Measurements from ENCODE around the gene FAM20A. TPM values are rescaled to one million over a fixed set of nuclear protein-coding genes. Genes with fewer than 3 reads are reported as not detected.

FAM20A gene
- total and polyA plus RNA-seq, 2 of the 8 experiments (the other 6 are each of a cell fraction or from before 2014, with no cell fraction given), result 3.6 to 11.9 TPM

GRCh38 chr17:68526548-68526947 lies 74.6 kb downstream of the FAM20A start:
- DNase-seq (ENCODE audit: low read depth in 1 of 2, low spot score in 2 of 2) (no peak), FAIRE-seq (no peak)
- Histone ChIP-seq H4K8ac (ENCODE audit: extremely low read depth, insufficient read depth, low read length) (no peak overlapping the region), H2AFZ (ENCODE audit: low read length) (no peak overlapping the region), H3K4ac (replicated peaks; ENCODE audit: insufficient read length, low read depth, low read length) (no peak overlapping the region), H3K27me3 (replicated peaks in 1 of 4; ENCODE audit: control insufficient read depth in 3 of 4, extremely low read depth in 1 of 4, insufficient read depth in 3 of 4, low read length in 3 of 4) (no peaks in the 10 kb centered on the region), H4K91ac (replicated peaks; ENCODE audit: insufficient read length, low read length) (no peak overlapping the region), H2BK5ac (ENCODE audit: low read depth, low read length) (no peak overlapping the region), H3K14ac (ENCODE audit: insufficient read length) (no peak overlapping the region), H3K18ac (ENCODE audit: extremely low read depth, low read length) (no peak overlapping the region), H3K4me2 (ENCODE audit: insufficient read depth in 1 of 2, low read depth in 2 of 2, low read length in 2 of 2) (no peak overlapping the region), H3K79me1 (ENCODE audit: low read depth, low read length) (no peaks in the 10 kb centered on the region), H3K23ac (ENCODE audit: insufficient read length) (no peak overlapping the region), H2BK20ac (ENCODE audit: low read length) (no peak overlapping the region), H3K36me3 (ENCODE audit: control insufficient read depth in 2 of 4, insufficient read depth in 4 of 4, low read length in 3 of 4) (peaks cover 7 to 92% (median 52%) of the 10 kb centered on the region in 4 experiments; a peak in 7 of 8 replicates), H4K20me1 (replicated peaks in 1 of 2; ENCODE audit: control insufficient read depth in 1 of 2, insufficient read depth in 2 of 2, low read length in 2 of 2) (peaks cover 0 to 1% of the 10 kb centered on the region in 2 experiments), H3K9me3 (ENCODE audit: insufficient read depth in 2 of 2, low read depth in 1 of 2, low read length in 1 of 2) (no peaks in the 10 kb centered on the region), H3K4me3 (ENCODE audit: extremely low read depth in 1 of 4, insufficient read depth in 2 of 4, low read depth in 3 of 4, low read length in 4 of 4) (no peak overlapping the region), H4K5ac (ENCODE audit: insufficient read length, low read depth, low read length) (no peak overlapping the region), H2BK120ac (replicated peaks; ENCODE audit: low read depth, low read length) (no peak overlapping the region), H3K4me1 (replicated peaks in 1 of 4; ENCODE audit: control insufficient read depth in 3 of 4, insufficient read depth in 4 of 4, low read length in 3 of 4) (peaks cover 0 to 2% (median 0%) of the 10 kb centered on the region in 4 experiments; a peak in 1 of 7 replicates), H2BK12ac (ENCODE audit: low read depth, low read length) (no peak overlapping the region), H3K23me2 (ENCODE audit: low read depth, low read length) (no peaks in the 10 kb centered on the region; the same call in 1 of the 2 replicates), H3K56ac (replicated peaks; ENCODE audit: insufficient read length, low read depth, low read length) (no peak overlapping the region), H3K79me2 (ENCODE audit: control insufficient read depth in 1 of 2, insufficient read depth in 2 of 2, low read length in 2 of 2) (no peaks in the 10 kb centered on the region), H2AK5ac (ENCODE audit: low read depth, low read length) (no peak overlapping the region), H3K27ac (ENCODE audit: low read depth, low read length) (no peak overlapping the region), H3K9ac (replicated peaks in 1 of 4; ENCODE audit: extremely low read depth in 1 of 4, low read depth in 3 of 4, low read length in 3 of 4) (no peak overlapping the region), H2BK15ac (ENCODE audit: low read length) (no peak overlapping the region)
- POLR2A ChIA-PET (ENCODE audit: partially characterized antibody), result no interaction called here
- CTCF ChIA-PET (ENCODE audit: partially characterized antibody), result interaction anchor here (0.5 kb wide), 1 partner anchor 463 kb away, joined by 4 read pairs; no protein-coding TSS in a partner anchor
- WGBS, 2 experiments (ENCODE audit: extremely low coverage in 1 of 2, insufficient coverage in 1 of 2, insufficient read length in 1 of 2, insufficient replicate concordance in 2 of 2, low coverage in 1 of 2, low lambda C conversion rate in 2 of 2, missing lambda C conversion rate in 1 of 2), result 82% methylated on average over 3 of the region's 3 CpGs; no CpG with 5 or more reads in 1 of the 2 experiments
- TF ChIP-seq RXRA (IDR thresholded peaks at IDR 0.05; ENCODE audit: insufficient read depth, low read depth, low read length) (no peak), EP300 (IDR thresholded peaks at IDR 0.05; ENCODE audit: borderline replicate concordance in 1 of 2, low read depth in 2 of 2, low read length in 2 of 2) (no peak), EGR1 (IDR thresholded peaks at IDR 0.05; ENCODE audit: borderline replicate concordance, low read depth, low read length) (no peak), CREB1 (IDR thresholded peaks at IDR 0.05) (no peak), POU5F1 (IDR thresholded peaks at IDR 0.05; ENCODE audit: low read depth, low read length) (no peak), JUN (IDR thresholded peaks at IDR 0.05; ENCODE audit: low read depth, low read length) (no peak), ZNF274 (IDR thresholded peaks at IDR 0.05; ENCODE audit: borderline replicate concordance, extremely low read depth, low read length) (no peak), NRF1 (IDR thresholded peaks at IDR 0.05; ENCODE audit: low read depth, low read length) (no peak)
